Measurements from ENCODE around the gene SOX13.
"Not testable (repeated sequence)": the region's sequence is repeated elsewhere in the genome, so short reads cannot be mapped to it uniquely, and the experiment has no call there.

The SOX13 gene

GRCh38 chr1:204072931-204073836, at the start of gene SOX13:
TSS of gene SOX13 (plus strand) at chr1:204073115. CDS start at chr1:204112916, 39,801 bp downstream.
- DNase-seq = no peak

- no peak for DNase-seq
Observed at GRCh38 chr1:204025917-204026707, 46.8 kb upstream of the SOX13 start.

- DNase-seq = no peak
Observed at GRCh38 chr1:204027446-204027845, 45.5 kb upstream of the SOX13 start.

- DNase-seq = no peak
Observed at GRCh38 chr1:204029016-204029415, 43.9 kb upstream of the SOX13 start.

- DNase-seq = no peak
Observed at GRCh38 chr1:204031098-204031710, 41.7 kb upstream of the SOX13 start.

DNA sequence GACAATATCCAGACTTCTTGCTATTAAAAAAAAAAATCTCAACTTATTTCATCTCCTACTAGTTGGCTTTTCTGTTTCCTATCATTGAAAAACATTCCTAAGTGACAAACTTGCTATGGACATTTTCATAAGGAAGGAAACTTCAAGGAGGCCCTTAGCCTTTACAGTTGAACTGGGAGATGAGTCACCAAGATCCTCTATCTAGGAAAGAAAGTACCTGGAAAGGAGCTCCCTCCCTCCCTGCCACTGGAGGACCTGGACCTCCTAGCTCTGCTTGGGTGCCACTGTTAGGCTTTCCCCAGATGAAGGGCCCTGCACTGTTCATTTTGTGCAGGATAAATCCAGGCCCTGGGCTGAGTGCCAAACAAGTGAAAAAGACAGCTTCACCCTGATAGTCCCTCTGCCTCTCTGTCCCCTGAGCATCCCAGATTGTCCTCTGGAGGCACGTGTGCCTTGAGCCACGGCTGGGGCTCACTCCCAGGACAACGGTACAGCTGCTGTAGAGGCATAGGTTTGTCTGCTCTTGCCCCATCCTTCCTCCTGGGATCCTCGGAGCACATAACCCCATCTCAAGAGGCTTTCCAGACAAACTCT, 40.2 kb upstream of the SOX13 start:
- no peak for DNase-seq

DNA sequence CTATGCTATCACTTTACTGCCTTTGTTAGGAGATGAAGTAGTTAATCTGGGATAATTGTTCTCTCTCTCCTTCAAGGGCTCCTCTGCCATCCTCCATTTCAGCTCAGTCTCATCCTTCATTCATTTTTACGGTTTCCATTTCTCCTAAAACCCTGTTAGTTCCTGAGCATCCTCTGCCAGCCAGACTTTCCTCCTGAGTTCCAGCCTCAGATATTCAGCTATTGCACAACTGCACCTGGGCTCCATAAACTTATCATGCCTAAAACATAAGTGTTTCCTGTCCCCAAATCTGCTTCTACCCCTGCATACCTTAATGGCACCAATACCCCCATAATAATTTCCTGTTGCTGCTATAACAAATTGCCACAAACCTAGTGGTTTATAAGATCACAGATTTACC, 39.6 kb upstream of the SOX13 start:
- no peak for DNase-seq

DNA sequence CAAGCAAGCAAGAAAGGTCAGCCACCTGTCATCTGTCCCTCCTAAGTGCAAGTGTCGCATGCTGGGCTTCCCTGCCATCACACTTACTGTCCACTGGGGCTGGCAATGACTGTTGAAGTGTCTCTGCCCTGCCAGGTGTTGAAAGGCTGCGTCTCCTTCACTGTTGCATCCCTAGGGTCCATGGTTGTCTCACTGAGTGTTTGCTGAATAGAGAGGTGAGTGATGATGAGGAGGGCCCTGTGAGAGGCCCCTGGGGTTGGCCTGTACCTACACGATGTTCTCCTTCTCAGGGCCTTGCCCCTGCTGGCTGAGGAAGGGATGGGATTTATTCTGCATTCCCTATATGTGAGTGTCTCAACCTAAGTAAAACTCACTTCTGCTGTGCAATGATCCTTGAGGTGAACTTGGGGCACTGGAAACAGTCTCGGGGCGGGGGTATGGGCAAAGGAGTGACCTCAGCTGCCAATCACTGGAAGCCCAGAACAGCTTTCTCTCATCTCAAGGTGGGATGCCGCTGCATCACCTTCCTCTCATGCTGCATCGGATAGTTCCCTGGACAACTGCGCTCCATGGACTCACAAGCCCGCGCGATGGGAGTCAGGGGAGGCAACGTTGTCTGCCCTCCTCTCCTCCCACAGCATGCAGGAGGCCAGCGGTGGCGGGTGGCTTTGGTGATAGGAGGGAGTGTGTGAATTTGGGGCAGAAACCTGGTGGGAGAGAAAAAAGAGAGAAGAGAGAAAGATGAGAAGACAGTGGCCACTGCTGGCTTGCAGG, 35.8 kb upstream of the SOX13 start:
- DNase-seq = no peak

DNA sequence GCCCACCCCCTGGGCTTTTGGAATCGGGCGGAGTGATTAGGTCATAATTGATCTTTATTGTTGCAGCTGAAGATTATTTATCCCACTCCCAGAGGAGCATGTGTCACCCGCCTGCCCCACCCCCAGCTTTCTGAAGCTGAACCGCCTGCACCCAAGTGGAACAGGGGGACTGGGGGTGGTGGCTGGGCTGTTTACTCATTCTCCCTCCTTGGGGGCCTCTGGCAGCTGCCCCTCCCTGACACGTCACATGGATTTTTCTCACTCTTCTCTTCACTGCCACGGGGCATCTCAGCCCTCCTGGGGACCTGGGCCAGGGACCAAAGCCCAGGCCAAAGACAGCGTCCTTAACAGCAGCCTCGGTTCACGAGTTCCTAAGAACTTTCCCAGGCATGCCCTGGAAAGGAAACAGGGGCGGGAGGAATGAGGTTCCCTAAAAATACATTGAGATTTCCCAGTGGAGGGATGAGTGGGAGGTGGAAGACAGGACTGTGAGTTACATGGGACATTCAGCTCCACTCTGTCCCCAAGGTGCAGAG, 31.6 kb upstream of the SOX13 start:
- no peak for DNase-seq

DNA sequence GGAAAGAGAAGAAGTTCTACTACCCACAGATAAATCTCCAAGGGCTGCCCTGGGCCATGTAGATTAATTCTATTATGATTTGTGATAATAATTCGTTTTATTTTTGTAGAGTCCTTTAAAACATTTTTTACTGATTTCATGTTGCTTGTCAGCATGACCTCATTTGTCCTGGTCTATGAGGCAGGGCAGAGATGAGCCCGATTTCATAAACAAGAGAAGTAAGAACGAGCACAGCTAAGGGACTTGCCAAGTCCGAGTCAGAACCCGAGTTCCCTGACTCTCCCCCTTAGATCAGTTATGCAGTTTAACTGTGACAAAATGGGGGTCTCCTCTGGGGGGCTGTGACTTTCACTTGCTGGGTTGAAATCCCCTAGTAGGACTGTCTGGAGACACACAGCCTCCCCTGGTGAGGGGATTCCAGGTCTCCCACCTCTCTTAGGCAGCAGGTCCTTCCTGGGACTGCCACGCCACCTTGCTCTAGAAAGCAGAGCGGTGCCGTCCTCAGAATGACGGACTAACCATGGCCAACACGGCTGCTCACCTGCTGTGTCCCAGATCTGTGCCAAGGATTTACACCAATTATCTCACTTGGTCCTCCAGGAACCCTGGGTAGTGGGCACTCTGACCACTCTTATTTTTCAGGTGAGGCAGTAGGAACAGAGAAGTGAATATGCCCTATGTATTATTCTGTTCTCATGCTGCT, 31.0 kb upstream of the SOX13 start:
- no peak for DNase-seq

DNA sequence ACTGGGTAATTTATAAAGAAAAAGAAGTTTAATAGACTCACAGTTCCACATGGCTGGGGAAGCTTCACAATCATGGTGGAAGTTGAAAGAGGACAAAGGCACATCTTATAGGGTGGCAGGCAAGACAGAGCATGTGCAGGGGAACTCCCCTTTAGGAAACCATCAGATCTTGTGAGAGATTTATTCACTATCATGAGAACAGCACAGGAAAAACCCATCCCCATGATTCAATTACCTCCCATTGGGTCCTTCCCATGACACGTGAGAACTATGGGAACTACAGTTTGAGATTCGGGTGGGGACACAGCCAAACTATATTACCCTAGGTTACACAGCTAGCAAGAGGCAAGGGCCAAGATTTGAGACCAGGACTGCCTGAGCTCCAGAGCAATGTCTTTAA, 30.4 kb upstream of the SOX13 start:
- DNase-seq = no peak

DNA sequence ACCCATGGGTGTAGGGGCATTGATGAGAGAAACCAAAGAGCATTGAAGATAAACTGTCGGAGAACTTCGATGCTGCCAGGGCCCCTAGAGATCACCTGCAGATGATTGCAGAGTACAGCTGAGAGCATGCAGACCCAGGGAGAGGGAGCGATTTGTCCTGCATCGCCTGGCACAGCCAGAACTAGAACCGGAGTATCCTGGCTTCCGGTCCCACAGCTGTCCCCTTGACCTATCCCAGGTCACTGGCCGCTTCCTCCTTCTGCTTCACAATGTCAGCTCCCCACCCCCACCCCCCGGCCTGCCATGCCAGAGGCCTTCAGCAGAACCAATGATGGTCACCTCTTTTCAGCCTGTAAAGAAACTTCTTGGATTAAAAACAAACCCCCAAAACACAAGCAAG, 29.2 kb upstream of the SOX13 start:
- DNase-seq = no peak

- DNase-seq = no peak
Observed at GRCh38 chr1:204044448-204044847, 28.5 kb upstream of the SOX13 start.

DNA sequence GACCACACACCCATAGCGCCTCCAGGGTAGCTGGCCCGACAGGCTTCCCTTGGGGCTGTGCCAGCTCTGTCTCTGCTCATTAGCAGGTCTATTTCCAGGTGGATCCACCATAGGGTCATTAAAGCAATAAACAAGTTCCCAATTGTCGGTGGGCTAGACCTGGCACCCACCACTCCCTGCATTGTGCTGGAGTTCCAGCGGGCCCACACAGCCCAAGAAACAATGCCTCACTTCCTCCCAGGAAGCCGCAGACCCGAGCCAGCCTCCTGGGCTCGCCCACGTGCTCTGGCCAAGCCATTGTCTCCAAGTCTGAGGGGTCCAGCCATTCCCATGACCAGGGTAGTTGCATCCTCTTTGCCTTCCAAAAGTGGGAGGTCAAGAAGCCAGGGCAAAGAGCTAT, 27.5 kb upstream of the SOX13 start:
- DNase-seq = no peak

GRCh38 chr1:204046346-204046745, 26.6 kb upstream of the SOX13 start:
- no peak for DNase-seq

- not testable (repeated sequence) for DNase-seq
Observed at GRCh38 chr1:204048796-204049195, 24.1 kb upstream of the SOX13 start.

GRCh38 chr1:204051258-204051657, 21.7 kb upstream of the SOX13 start:
- DNase-seq = no peak

- DNase-seq = no peak
Observed at GRCh38 chr1:204051718-204052117, 21.2 kb upstream of the SOX13 start.

GRCh38 chr1:204053893-204054292, 19.0 kb upstream of the SOX13 start:
- no peak for DNase-seq

- DNase-seq = no peak
Observed at GRCh38 chr1:204059970-204060369, 12.9 kb upstream of the SOX13 start.

- no peak for DNase-seq
Observed at GRCh38 chr1:204062106-204062505, 10.8 kb upstream of the SOX13 start.
